K562 (cell line): ENCODE data around the gene POM121. TPM values are rescaled to one million over a fixed set of nuclear protein-coding genes. Genes with fewer than 3 reads are reported as not detected.

Experiments used
- ARNT ChIP-seq, 2 experiments: fragments of 450-650 bp; IDR thresholded peaks; 2 replicates each; pipeline ENCODE4 v1.6.1; 2016; ENCODE audit warnings: mild to moderate bottlenecking in 1 of 2
- EP400 ChIP-seq: fragments of 450-650 bp; IDR thresholded peaks from 2 replicates; pipeline ENCODE4 v1.6.1; 2017; ENCODE audit warnings: antibody characterized with exemption, mild to moderate bottlenecking, moderate library complexity
- FOSL1 ChIP-seq: fragments of 200-800 bp; sonication (Bioruptor generic); conservative IDR thresholded peaks from 2 replicates; pipeline ENCODE4 v1.6.1; 2016; ENCODE audit warnings: missing genetic modification characterization, missing compliant biosample characterization
- JUN ChIP-seq, 2 experiments: sonication (generic) in 1 of 2; formaldehyde crosslinking in 1 of 2; IDR thresholded peaks; 2 replicates each; pipeline versions ENCODE4 v1.6.1 to v1.8.0; 2012 to 2022; ENCODE audit warnings: borderline replicate concordance in 2 of 2, mild to moderate bottlenecking in 2 of 2, improper control_type of control experiment in 1 of 2, low read depth in 1 of 2, low read length in 1 of 2, missing genetic modification reagents in 1 of 2
- SP1 ChIP-seq: sonication (generic); formaldehyde crosslinking; IDR thresholded peaks from 2 replicates; pipeline ENCODE4 v1.8.1; 2022; ENCODE audit warnings: mild to moderate bottlenecking, missing genetic modification reagents
- ZKSCAN8 ChIP-seq: fragments of 200-800 bp; sonication (Bioruptor generic); IDR thresholded peaks from 2 replicates; pipeline ENCODE4 v1.6.1; 2016; ENCODE audit warnings: missing genetic modification characterization, missing compliant biosample characterization
- ZNF3 ChIP-seq: fragments of 250-450 bp; sonication (Bioruptor Pico); IDR thresholded peaks from 2 replicates; pipeline ENCODE4 v1.5.0; 2021; ENCODE audit warnings: mild to moderate bottlenecking, moderate library complexity
- polyA plus RNA-seq, 8 experiments: library from polyadenylated mRNA; depleted of rRNA in 4 of 8; stranded (reverse) in 5 of 8; unstranded in 3 of 8; fragments of >200 nt; fragmentation: Nextera tagmentation in 2 of 8; fragmentation: Illumina TruSeq in 1 of 8; extraction: Ambion mirVana in 2 of 8; extraction: Trizol in 1 of 8; gene quantifications; 2 replicates each; pipeline versions ENCODE4 v1.2.1 to v1.2.3, GENCODE V29; 2011 to 2014; ENCODE audit warnings: inconsistent platforms in 1 of 8, missing spikeins in 1 of 8
- total RNA-seq, 7 experiments: library from RNA; depleted of rRNA in 6 of 7; stranded (reverse); fragments of >200 nt in 6 of 7; fragmentation: Illumina TruSeq in 2 of 7; extraction: Trizol in 2 of 7; gene quantifications; 2 replicates each; pipeline versions ENCODE4 v1.2.1 to v1.2.3, GENCODE V29; 2011 to 2021; ENCODE audit warnings: low replicate concordance in 1 of 7
- TF ChIP-seq, protein P1 (sequence below), 2 experiments: fragments of 450-650 bp; IDR thresholded peaks; 2 replicates each; pipeline ENCODE4 v1.6.1; 2018; ENCODE audit warnings: mild to moderate bottlenecking in 2 of 2, low read depth in 1 of 2; ENCODE audit not compliant: partially characterized antibody in 2 of 2
- TF ChIP-seq, protein P2 (sequence below), 3 experiments: fragments of 200-800 bp in 1 of 3; fragments of 250-450 bp in 1 of 3; fragments of 450-650 bp in 1 of 3; sonication (Bioruptor Pico) in 1 of 3; sonication (Bioruptor generic) in 1 of 3; formaldehyde crosslinking in 1 of 3; IDR thresholded peaks; 2 replicates each; pipeline versions ENCODE4 v1.6.1 to v1.8.0; 2016 to 2022; ENCODE audit warnings: mild to moderate bottlenecking in 2 of 3, missing genetic modification characterization in 2 of 3, missing compliant biosample characterization in 1 of 3, moderate library complexity in 1 of 3
- TF ChIP-seq, protein P3 (sequence below), 2 experiments: fragments of 150-350 bp in 1 of 2; IDR thresholded peaks; 2 replicates each; pipeline ENCODE4 v1.6.1; 2012 to 2016; ENCODE audit warnings: low read depth in 2 of 2, low read length in 2 of 2, mild to moderate bottlenecking in 1 of 2, moderate library complexity in 1 of 2
- TF ChIP-seq, protein P4 (sequence below): sonication (generic); formaldehyde crosslinking; IDR thresholded peaks from 2 replicates; pipeline ENCODE4 v1.8.1; 2023; ENCODE audit warnings: mild to moderate bottlenecking, missing genetic modification reagents

POM121 gene
- total and polyA plus RNA-seq, 9 of the 15 experiments (the other 6 are each of a cell fraction or from before 2014, with no cell fraction given), result 3.6 to 112 (median 12.5) TPM

DNA sequence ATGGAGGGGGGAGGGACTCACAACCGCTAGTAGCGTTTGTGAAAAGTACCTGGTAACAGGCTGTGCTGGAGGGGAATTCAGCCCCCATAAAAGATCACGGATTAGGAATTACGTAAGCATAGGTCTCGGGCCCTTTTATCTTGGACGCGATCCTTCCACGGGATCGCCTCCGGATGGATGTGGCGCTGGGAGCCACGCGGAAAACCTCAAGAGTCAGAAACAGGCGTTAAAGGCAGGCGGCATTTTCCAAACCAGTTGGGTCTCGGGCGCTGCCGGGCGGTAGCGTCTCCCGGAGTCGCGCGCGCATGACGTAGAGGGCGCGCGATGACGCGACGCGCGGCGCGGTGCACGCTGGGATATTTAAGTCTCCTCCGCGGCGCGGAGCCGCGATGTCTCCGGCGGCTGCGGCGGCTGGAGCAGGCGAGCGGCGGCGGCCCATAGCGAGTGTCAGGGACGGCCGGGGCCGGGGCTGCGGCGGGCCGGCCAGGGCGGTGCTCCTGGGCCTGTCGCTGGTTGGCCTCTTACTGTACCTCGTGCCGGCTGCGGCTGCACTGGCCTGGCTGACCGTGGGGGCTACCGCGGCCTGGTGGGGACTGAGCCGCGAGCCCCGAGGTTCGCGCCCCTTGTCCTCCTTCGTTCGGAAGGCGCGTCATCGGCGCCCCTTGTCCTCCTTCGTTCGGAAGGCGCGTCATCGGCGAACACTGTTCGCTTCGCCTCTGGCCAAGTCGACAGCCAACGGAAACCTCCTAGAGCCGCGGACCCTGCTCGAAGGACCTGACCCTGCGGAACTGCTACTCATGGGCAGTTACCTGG, at the start of gene POM121 (continued):
- TF ChIP-seq, protein P1, sequence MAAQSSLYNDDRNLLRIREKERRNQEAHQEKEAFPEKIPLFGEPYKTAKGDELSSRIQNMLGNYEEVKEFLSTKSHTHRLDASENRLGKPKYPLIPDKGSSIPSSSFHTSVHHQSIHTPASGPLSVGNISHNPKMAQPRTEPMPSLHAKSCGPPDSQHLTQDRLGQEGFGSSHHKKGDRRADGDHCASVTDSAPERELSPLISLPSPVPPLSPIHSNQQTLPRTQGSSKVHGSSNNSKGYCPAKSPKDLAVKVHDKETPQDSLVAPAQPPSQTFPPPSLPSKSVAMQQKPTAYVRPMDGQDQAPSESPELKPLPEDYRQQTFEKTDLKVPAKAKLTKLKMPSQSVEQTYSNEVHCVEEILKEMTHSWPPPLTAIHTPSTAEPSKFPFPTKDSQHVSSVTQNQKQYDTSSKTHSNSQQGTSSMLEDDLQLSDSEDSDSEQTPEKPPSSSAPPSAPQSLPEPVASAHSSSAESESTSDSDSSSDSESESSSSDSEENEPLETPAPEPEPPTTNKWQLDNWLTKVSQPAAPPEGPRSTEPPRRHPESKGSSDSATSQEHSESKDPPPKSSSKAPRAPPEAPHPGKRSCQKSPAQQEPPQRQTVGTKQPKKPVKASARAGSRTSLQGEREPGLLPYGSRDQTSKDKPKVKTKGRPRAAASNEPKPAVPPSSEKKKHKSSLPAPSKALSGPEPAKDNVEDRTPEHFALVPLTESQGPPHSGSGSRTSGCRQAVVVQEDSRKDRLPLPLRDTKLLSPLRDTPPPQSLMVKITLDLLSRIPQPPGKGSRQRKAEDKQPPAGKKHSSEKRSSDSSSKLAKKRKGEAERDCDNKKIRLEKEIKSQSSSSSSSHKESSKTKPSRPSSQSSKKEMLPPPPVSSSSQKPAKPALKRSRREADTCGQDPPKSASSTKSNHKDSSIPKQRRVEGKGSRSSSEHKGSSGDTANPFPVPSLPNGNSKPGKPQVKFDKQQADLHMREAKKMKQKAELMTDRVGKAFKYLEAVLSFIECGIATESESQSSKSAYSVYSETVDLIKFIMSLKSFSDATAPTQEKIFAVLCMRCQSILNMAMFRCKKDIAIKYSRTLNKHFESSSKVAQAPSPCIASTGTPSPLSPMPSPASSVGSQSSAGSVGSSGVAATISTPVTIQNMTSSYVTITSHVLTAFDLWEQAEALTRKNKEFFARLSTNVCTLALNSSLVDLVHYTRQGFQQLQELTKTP (IDR thresholded peaks at IDR 0.05; ENCODE audit: low read depth in 1 of 2, partially characterized antibody in 2 of 2), result peak in 1 of 2 experiments; percentile 60
- TF ChIP-seq, protein P2, sequence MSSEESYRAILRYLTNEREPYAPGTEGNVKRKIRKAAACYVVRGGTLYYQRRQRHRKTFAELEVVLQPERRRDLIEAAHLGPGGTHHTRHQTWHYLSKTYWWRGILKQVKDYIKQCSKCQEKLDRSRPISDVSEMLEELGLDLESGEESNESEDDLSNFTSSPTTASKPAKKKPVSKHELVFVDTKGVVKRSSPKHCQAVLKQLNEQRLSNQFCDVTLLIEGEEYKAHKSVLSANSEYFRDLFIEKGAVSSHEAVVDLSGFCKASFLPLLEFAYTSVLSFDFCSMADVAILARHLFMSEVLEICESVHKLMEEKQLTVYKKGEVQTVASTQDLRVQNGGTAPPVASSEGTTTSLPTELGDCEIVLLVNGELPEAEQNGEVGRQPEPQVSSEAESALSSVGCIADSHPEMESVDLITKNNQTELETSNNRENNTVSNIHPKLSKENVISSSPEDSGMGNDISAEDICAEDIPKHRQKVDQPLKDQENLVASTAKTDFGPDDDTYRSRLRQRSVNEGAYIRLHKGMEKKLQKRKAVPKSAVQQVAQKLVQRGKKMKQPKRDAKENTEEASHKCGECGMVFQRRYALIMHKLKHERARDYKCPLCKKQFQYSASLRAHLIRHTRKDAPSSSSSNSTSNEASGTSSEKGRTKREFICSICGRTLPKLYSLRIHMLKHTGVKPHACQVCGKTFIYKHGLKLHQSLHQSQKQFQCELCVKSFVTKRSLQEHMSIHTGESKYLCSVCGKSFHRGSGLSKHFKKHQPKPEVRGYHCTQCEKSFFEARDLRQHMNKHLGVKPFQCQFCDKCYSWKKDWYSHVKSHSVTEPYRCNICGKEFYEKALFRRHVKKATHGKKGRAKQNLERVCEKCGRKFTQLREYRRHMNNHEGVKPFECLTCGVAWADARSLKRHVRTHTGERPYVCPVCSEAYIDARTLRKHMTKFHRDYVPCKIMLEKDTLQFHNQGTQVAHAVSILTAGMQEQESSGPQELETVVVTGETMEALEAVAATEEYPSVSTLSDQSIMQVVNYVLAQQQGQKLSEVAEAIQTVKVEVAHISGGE (CRISPR knock-in tag; IDR thresholded peaks at IDR 0.05), result peak in 1 of 3 experiments; percentile 61; a peak in 1 of 6 replicates
- TF ChIP-seq ARNT (IDR thresholded peaks at IDR 0.05) (0 out of 4 replicates have a peak, but pooled peaks of 1 of the 2 experiments have one; percentile 59), FOSL1 (tag) (peak; percentile 33; the same call in 1 of the 2 replicates), EP400 (peak; percentile 89), ZKSCAN8 (CRISPR knock-in tag) (no peak), SP1 (peak; percentile 41; the same call in 1 of the 2 replicates), JUN (IDR thresholded peaks at IDR 0.05; ENCODE audit: borderline replicate concordance, low read depth, low read length) (peak; percentile 68), JUN (CRISPR knock-in tag; IDR thresholded peaks at IDR 0.05; ENCODE audit: borderline replicate concordance) (peak; percentile 73; the same call in 1 of the 2 replicates), ZNF3 (CRISPR knock-in tag) (no peak)
- TF ChIP-seq, protein P3, sequence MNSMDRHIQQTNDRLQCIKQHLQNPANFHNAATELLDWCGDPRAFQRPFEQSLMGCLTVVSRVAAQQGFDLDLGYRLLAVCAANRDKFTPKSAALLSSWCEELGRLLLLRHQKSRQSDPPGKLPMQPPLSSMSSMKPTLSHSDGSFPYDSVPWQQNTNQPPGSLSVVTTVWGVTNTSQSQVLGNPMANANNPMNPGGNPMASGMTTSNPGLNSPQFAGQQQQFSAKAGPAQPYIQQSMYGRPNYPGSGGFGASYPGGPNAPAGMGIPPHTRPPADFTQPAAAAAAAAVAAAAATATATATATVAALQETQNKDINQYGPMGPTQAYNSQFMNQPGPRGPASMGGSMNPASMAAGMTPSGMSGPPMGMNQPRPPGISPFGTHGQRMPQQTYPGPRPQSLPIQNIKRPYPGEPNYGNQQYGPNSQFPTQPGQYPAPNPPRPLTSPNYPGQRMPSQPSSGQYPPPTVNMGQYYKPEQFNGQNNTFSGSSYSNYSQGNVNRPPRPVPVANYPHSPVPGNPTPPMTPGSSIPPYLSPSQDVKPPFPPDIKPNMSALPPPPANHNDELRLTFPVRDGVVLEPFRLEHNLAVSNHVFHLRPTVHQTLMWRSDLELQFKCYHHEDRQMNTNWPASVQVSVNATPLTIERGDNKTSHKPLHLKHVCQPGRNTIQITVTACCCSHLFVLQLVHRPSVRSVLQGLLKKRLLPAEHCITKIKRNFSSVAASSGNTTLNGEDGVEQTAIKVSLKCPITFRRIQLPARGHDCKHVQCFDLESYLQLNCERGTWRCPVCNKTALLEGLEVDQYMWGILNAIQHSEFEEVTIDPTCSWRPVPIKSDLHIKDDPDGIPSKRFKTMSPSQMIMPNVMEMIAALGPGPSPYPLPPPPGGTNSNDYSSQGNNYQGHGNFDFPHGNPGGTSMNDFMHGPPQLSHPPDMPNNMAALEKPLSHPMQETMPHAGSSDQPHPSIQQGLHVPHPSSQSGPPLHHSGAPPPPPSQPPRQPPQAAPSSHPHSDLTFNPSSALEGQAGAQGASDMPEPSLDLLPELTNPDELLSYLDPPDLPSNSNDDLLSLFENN (IDR thresholded peaks at IDR 0.05; ENCODE audit: low read depth in 2 of 2, low read length in 2 of 2), result peak in 1 of 2 experiments; percentile 44; a peak in 1 of 4 replicates
- TF ChIP-seq, protein P4, sequence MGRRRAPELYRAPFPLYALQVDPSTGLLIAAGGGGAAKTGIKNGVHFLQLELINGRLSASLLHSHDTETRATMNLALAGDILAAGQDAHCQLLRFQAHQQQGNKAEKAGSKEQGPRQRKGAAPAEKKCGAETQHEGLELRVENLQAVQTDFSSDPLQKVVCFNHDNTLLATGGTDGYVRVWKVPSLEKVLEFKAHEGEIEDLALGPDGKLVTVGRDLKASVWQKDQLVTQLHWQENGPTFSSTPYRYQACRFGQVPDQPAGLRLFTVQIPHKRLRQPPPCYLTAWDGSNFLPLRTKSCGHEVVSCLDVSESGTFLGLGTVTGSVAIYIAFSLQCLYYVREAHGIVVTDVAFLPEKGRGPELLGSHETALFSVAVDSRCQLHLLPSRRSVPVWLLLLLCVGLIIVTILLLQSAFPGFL (CRISPR knock-in tag), result peak; percentile 71; the same call in 1 of the 2 replicates
